ENCODE data around the gene PLIN5.

Gene PLIN5

DNA sequence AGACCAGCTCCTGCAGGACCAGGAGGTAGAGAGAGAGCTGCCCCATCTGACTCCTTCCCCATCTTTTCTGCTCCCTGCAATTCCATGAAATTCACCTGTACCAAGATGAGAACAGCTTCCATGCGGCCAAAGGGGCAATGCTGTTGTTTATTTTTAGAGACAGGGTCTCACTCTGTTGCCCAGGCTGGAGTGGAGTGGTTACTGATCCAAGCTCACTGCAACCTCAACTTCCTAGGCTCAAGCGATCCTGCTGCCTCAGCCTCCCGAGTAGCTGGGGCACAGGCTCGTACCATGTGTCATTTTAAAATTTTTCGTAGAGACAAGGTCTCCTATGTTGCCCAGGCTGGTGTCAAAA lies 13.2 kb downstream of the PLIN5 start:
- no peak for DNase-seq (ENCODE audit: low read depth in 2 of 2)

- DNase-seq (ENCODE audit: low read depth in 2 of 2), result no peak
Observed at GRCh38 chr19:4521170-4521887, 13.7 kb downstream of the PLIN5 start.

DNA sequence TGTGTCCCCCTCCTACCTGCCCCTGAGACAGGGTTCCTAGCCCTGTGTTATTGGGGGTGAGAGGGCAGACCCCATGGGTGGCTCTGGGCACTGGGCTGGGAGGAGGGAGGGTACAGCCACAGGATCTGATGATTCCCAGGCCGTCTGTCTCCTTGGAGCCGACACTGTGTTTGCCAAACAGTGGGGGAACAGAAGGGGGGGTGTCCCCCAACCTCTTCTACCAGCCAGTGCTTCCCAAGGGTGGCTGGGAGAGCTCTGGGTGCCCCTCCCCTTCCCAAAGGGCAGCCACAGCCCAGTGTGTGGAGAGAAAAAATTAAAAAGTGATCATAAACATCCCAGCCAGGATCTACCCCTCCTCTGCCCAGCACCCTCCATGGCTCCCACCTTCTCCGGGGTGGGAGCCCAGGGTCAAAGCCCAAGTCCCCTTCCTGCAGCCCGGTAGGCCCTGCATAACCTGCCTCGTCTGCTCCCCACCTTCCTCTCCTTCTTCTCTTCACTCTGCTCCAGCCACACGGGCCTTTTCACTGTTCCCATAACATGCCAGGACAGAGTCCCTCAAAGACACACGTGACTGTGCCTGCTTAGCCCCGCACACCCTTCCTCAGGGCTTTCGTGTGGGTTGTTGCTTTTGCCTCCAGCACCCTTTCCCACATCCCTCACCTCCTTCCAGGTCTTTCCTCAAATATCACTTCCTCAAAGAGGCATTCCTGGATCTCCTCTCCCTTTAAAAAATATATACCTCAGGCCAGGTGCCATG lies 15.3 kb downstream of the PLIN5 start:
- no peak for DNase-seq (ENCODE audit: low read depth in 2 of 2)

DNA sequence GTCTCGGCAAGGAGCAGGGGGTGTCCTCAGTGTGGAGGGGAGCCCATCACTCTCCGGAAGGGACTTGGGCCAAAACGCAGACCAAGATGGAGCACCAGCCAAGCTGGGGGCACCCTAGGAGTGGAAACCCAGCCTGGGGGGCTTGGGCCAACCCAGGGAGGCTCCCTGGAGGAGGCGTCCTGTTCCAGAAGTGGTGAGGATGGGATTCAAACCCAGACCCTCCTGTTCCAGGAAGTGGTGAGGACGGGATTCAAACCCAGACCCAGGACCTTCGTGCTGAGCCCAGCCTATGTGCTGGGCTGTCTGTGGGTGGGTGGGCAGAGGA lies 15.9 kb downstream of the PLIN5 start:
- DNase-seq (ENCODE audit: low read depth in 2 of 2), result no peak

GRCh38 chr19:4518345-4519171 lies 16.5 kb downstream of the PLIN5 start, which contains the start of gene PLIN4:
PLIN4 (minus strand) TSS chr19:4518486; CDS start chr19:4518272, 214 bp downstream.
- DNase-seq (ENCODE audit: low read depth in 2 of 2), result peak in 1 of 2 experiments; percentile 4

GRCh38 chr19:4517451-4518057 lies 17.5 kb downstream of the PLIN5 start:
- no peak for DNase-seq (ENCODE audit: low read depth in 2 of 2)

DNA sequence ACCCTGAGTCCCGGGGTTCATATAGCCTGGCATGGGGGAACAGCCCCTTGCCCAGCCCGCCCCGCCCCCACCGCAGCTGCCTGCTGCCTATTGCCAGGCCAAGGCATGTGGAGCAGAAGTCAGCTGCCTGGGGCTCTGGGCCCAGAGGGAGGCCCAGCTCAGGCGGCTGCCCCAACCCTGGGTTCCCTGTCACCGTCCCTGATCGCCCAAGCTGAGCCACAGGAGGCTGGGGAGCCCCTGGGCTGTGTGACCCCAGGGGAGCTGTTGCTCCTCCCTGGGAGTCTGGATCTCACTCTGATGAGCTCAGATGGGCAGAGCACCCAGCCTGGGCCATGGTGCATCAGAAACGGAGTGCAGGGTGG lies 18.1 kb downstream of the PLIN5 start:
- no peak for DNase-seq (ENCODE audit: low read depth in 2 of 2)

DNA sequence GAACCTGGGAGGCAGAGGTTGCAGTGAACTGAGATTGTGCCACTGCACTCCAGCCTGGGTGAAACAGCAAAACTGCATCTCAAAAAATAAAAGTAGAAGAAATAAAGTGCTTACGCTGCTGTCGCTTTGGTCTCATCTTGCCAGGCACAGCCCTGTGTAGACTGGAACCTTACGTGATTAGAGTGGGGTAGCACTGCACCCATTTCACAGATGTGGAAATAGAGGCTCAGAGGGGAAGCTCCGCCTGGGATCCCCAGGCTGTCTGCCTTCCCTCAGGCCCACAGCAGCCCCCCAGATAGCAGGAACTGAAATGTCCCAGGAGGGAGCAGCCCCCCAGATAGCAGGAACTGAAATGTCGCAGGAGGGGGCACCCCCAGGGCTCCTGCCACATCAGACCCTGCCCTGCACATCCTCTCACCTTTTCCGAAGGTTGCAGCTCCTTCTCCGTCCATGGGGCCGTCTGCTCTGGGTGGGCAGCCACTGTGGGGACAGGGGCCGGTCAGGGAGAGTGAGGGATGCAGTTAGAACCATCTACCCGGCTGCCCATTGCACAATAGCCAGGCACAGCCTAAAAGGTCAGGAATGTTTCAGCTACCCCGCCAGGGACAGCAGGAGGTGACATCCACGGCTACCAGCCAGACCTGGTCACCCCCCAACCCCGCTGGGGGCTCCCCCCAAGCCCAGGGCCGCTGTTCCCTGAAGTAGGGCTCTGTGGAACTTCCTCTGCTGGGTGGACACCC lies 18.7 kb downstream of the PLIN5 start:
- no peak for DNase-seq (ENCODE audit: low read depth in 2 of 2)

DNA sequence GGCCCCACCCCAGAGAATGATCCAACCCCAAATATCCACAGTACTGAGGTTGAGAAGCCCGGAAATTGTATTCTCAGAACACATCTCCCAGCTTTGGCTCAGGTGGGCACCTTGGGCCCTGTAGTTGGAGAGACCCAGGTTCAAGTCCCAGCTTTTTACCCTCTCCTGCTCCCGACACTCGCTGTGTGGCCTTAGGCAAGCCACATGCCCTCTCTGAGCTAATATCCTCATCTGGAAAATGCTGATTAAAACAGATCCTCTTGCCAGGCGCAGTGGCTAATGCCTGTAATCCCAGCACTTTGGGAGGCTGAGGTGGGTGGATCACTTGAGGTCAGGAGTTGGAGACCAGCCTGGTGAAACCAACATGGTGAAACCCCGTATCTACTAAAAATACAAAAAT lies 19.3 kb downstream of the PLIN5 start:
- DNase-seq (ENCODE audit: low read depth in 2 of 2), result no peak

DNA sequence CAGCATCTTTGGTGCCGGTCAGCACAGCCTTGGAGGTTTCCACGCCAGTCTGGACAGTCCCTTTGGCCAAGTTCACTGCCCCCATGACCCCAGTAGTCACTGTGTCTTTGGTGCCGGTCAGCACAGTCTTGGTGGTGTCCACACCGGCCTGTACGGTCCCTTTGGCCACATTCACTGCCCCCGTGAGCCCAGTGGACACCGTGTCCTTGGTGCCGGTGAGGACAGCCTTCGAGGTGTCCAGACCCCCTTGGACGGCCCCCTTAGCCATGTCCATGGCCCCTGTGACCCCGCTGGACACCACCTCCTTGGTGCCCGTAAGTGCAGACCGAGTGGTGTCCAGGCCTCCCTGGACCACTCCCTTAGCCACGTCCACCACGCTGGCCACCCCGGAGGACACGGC lies 21.8 kb downstream of the PLIN5 start:
- no peak for DNase-seq (ENCODE audit: low read depth in 2 of 2)

DNA sequence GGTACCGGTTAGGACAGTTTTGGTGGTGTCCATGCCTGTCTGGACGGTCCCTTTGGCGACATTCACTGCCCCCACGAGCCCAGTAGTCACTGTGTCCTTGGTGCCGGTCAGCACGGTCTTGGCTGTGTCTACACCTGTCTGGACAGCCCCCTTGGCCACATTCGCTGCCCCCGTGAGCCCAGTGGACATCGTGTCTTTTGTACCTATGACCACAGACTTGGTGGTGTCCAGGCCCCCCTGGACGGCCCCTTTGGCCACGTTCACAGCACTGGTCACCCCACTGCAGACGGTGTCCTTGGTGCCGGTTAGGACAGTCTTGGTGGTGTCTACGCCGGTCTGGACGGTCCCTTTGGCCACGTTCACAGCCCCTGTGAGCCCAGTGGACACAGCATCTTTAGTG lies 23.0 kb downstream of the PLIN5 start:
- DNase-seq (ENCODE audit: low read depth in 2 of 2), result no peak

DNA sequence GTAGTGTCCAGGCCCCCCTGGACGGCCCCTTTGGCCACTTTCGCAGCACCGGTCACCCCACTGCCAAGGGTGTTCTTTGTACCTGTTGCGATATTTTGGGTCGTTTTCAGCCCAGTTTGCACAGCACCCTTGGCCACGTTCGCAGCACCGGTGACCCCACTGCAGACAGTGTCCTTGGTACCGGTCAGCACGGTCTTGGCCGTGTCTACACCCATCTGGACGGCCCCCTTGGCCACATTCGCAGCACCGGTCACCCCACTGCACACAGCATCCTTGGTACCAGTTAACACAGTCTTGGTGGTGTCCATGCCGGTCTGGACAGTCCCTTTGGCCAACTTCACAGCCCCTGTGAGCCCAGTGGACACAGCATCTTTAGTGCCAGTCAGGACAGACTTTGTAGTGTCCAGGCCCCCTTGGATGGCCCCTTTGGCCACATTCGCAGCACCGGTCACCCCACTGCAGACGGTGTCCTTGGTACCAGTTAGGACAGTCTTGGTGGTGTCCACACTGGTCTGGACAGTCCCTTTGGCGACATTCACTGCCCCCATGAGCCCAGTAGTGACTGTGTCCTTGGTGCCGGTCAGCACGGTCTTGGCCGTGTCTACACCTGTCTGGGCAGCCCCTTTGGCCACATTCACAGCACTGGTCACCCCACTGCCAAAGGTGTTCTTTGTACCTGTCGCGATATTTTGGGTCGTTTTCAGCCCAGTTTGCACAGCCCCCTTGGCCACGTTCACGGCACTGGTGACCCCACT lies 23.5 kb downstream of the PLIN5 start:
- no peak for DNase-seq (ENCODE audit: low read depth in 2 of 2)

- DNase-seq (ENCODE audit: low read depth in 2 of 2), result no peak
Observed at GRCh38 chr19:4510435-4511255, 24.4 kb downstream of the PLIN5 start.

DNA sequence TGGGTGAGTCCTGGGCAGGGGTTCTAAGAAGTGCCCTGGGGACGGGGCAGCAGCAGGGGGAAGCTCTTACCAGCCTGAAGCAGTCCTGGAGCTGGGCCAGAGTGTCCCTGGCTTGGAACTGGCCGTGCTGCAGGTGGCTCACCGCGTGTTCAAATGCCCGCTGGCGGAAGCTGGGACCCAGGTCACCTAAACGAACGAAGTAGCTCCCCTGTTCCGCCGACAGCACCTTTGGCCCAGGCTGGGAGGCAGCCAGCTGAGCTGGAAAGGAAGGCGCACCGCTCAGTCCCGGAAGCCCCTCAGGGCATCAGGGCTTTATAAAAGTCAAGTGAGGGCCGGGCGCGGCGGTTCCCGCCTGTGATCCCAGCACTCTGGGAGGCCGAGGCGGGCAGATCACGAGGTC lies 26.3 kb downstream of the PLIN5 start:
- no peak for DNase-seq (ENCODE audit: low read depth in 2 of 2)

DNA sequence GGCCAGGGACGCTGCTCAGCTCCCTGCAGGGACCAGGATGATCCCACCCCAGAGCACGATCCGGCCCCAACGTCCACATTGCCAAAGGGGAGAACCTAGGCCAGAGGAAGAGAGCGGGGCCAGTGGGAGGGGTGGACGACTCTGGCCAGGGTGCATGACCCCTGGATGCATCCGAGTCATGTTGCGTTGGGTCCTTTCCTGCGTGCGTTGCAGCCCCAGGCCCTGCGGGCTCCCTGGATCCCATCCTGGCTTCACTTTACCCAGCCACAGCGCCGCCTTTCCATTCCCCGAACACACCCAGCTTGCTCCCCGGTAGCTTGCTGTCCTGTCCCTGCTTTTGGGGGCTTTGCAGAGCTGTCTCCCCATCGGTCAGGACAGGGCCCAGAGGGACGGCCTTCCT lies 27.2 kb downstream of the PLIN5 start:
- no peak for DNase-seq (ENCODE audit: low read depth in 2 of 2)

DNA sequence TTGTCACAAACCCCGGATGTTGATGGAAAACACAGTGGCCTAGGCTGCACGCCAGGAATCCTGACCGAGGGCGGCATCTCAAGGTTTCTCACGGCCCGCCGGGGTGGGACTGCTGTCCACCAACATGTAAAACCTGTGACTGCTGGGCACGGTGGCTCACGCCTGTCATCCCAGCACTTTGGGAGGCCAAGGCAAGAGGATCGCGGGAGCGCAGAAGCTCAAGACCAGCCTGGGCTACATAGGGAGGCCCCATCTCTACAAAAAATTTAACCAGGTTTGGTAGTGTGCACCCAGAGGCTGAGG lies 27.9 kb downstream of the PLIN5 start:
- no peak for DNase-seq (ENCODE audit: low read depth in 2 of 2)

GRCh38 chr19:4506449-4507149 lies 28.4 kb downstream of the PLIN5 start:
- peak; percentile 10 to 21 for DNase-seq (ENCODE audit: low read depth in 2 of 2)

DNA sequence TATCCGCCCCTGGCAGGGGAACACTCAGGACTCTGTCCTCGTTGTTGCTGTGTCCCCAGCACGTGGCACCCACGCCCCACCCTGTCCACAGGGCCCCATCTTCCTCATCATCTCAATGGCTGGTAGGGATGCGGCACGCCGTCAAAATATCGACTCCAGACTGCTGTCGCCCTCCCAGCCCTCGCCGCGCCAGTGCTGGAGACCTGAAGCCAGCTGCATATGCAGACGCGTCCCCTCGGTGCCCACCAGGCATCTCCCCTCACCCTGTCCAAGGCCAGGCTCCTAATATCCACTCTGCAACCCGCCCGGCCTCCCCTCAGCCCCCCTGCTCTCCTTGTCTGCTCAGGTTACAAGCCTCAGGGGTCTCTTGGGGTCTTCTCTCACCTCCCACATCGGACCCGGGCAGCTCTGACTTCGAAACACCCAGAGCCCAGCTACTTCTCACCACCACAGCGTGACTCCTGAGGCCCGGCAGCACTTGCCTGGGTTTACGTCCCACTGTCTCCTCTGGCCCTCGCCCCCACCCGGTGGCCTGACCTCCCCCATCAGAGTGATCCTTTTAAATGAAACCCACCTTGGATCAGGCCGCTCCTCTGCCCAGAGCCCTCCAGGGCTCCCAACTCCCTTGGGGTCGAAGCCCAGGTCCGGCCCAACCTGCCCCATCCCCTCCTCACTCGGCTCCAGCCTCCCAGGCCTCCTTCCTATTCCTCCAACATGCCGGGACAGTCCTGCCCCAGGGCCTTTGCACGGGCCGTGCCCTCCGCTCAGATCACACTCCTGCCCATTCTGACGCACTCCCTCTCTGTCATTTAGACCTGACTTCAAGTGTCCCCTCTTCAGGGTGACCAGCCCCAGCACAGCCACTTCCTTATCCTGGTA lies 29.2 kb downstream of the PLIN5 start:
- no peak for DNase-seq (ENCODE audit: low read depth in 2 of 2)

Data from fibroblast of skin of left quadriceps (primary cell).